ENCODE results near the gene TEKT2.

TEKT2 gene

DNA sequence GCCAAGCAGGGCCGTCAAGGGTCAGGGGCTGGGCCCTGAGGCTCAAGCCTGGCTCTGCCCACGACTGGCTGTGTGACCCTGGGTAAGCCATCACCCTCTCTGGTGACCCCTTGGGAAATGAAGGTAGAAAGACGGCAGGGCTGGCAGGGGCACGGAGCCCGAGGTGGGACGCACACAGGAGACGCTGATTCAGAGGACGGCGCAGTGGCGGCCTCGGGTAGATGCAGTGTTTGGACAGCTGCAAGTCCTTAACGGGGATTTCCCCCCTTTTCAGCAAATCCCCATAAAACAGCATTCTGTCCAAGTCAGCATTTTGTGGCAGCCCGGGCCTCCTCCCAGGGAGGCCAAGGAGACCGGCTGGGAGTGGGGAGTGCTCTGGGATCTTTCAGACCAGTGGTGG is 24.4 kb downstream of the TEKT2 start:
- no peak for DNase-seq (ENCODE audit: extremely low spot score)

DNA sequence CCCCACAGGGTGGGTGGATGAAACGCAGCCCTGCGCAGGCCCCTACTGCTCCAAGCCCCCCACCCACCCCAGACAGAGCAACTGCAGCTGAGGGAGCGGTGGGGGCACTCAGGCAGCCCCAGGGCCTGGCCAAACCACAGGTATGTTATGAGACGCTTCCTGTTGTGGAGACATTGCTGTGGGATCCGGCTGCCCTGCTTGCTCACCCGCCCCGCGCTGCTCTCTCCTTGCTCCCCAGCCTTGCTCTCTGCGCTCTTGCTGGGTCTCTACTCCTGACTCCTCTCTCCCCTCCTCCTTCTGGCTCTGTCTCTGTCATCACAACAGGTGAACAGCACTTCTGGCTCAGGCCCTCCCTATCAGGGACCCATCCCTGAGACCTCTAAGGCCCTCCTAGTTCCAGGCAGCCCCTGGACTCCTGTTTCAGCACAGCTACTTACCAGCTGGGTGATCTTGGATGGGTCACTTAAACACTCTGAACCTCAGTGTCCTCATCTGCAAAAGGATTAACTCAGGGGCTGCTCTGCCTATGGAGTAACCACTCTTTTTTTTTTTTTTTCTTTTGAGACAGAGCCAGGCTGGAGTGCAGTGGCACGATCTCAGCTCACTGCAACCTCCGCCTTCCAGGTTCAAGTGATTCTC is 25.3 kb downstream of the TEKT2 start:
- ChIA-PET CTCF (interaction anchor here (1.0 to 2.1 kb wide), 4 partner anchors 10 to 176 kb away, joined by 4 to 5 read pairs (median 4); no protein-coding TSS in a partner anchor), POLR2A (no interaction called here)
- DNase-seq (ENCODE audit: extremely low spot score), result no peak
- TF ChIP-seq, protein P1, sequence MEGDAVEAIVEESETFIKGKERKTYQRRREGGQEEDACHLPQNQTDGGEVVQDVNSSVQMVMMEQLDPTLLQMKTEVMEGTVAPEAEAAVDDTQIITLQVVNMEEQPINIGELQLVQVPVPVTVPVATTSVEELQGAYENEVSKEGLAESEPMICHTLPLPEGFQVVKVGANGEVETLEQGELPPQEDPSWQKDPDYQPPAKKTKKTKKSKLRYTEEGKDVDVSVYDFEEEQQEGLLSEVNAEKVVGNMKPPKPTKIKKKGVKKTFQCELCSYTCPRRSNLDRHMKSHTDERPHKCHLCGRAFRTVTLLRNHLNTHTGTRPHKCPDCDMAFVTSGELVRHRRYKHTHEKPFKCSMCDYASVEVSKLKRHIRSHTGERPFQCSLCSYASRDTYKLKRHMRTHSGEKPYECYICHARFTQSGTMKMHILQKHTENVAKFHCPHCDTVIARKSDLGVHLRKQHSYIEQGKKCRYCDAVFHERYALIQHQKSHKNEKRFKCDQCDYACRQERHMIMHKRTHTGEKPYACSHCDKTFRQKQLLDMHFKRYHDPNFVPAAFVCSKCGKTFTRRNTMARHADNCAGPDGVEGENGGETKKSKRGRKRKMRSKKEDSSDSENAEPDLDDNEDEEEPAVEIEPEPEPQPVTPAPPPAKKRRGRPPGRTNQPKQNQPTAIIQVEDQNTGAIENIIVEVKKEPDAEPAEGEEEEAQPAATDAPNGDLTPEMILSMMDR (IDR thresholded peaks at IDR 0.05; ENCODE audit: control extremely low read depth, extremely low read depth, low read depth, missing control alignments), result no peak

More for the DNA sequence above, 24.4 kb downstream of the TEKT2 start:
- CTCF ChIA-PET, result no interaction called here
- POLR2A ChIA-PET, result no interaction called here
- TF ChIP-seq, protein P1 (IDR thresholded peaks at IDR 0.05; ENCODE audit: control extremely low read depth, extremely low read depth, low read depth, missing control alignments), result no peak

DNA sequence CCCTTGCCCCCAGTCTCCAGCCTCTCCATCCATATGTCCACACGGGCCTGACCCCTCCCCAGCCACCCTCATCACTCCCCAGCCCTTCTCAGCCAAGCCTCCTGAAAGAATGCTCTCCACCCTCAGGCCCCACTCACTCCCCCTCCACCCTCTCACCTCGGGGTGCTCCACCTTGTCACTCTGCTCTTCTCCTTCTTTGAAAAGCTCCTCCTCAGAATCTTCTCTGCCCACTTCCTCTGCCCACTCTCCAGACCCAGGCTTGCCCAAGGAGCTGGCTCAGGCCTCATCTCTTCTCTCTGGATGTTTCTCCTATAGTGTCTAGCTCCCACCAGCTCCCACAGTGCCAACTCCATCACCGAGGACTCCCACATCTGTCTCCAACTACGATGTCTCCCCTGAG is 27.3 kb downstream of the TEKT2 start:
- POLR2A ChIA-PET, result no interaction called here
- CTCF ChIA-PET, result interaction anchor here (0.9 to 2.1 kb wide), 3 partner anchors 9 to 20 kb away, joined by 3 to 5 read pairs (median 5); no protein-coding TSS in a partner anchor
- DNase-seq (ENCODE audit: extremely low spot score), result no peak
- TF ChIP-seq, protein P1 (IDR thresholded peaks at IDR 0.05; ENCODE audit: control extremely low read depth, extremely low read depth, low read depth, missing control alignments), result no peak

DNA sequence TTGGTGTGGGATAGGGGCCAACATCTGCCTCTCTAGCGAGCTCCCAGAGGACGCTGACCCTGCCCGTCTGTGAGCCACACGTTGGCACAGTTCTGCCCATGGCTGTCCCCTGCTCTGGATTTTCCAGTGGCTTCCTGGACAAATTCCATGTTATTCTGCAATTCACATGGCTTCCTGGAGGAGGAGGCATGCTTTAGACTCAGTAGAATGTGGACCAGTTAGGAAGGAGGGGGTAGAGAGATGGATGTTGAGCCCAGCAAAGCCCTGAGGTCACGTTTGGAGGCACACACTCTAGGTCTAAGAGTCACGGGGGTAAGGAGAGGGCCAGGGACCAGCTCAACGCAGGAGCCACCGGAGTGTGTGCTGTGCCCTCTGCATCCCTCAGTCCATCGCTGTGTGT is 28.9 kb downstream of the TEKT2 start:
- POLR2A ChIA-PET, result no interaction called here
- TF ChIP-seq, protein P1 (IDR thresholded peaks at IDR 0.05; ENCODE audit: control extremely low read depth, extremely low read depth, low read depth, missing control alignments), result no peak
- DNase-seq (ENCODE audit: extremely low spot score), result no peak
- CTCF ChIA-PET, result no interaction called here

DNA sequence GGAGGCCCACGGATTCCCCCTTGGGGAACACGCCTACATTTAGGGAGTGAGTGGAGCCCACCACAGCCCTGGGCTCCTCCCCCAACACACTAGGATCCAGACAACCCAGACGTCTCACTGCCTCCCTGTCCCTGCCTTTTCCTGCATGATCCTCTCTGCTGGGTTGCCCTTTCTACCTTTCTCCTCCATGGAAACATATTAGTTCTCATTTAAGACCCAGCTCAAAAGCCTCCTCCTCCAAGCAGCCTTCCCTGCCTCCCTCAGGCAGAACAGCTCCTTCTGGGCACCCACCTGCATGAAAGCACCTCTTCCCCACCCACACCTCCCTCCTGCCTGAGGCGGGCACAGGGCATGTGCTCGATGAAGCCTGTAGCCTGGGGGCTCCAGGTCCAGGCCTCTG is 30.5 kb downstream of the TEKT2 start:
- CTCF ChIA-PET, result interaction anchor here (0.8 to 1.3 kb wide), 3 partner anchors 9 to 21 kb away, joined by 3 to 5 read pairs (median 3); no protein-coding TSS in a partner anchor
- TF ChIP-seq, protein P1 (IDR thresholded peaks at IDR 0.05; ENCODE audit: control extremely low read depth, extremely low read depth, low read depth, missing control alignments), result no peak
- POLR2A ChIA-PET, result interaction anchor here (0.7 kb wide), 1 partner anchor 21 kb away, joined by 6 read pairs; no protein-coding TSS in a partner anchor
- DNase-seq (ENCODE audit: extremely low spot score), result no peak

DNA sequence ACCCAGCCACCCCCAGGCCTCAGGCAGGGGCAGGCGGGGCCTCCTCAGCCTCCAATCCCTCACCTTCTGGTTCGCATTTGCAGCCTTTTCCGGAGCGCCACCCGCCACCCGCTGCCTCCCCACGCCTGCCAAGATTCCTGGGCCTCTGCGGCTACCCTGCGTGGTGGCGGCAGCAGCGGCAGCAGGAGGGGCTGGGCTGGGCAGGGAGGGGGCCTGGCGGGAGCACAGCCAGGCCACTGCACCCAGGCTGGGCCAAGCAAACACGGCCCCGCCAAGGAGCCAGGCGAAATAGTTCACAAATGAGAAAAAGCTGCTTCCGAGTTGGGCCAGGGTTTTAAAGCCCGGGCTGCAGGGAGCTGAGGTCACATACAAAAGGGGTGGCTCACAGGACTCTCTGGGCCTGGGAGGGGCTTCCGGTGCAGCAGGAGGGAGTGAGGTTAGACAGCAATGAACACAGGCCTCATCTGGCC is 31.3 kb downstream of the TEKT2 start:
- no peak for DNase-seq (ENCODE audit: extremely low spot score)
- CTCF ChIA-PET, result interaction anchor here (0.8 kb wide), 1 partner anchor 10 kb away, joined by 3 read pairs; no protein-coding TSS in a partner anchor
- POLR2A ChIA-PET, result no interaction called here
- TF ChIP-seq, protein P1 (IDR thresholded peaks at IDR 0.05; ENCODE audit: control extremely low read depth, extremely low read depth, low read depth, missing control alignments), result no peak
